GM12864 (cell line): Measurements from ENCODE around the gene CCT4.
"Not testable (repeated sequence)": the region's sequence is repeated elsewhere in the genome, so short reads cannot be mapped to it uniquely, and the experiment has no call there.

Experiments used
- DNase-seq: peaks from one replicate; pipeline ENCODE4 v3.0.0-alpha.2; 2011; ENCODE audit warnings: low read depth
- H3K4me3 ChIP-seq: 2 replicates; pipeline ENCODE4 v1.5.1; 2011; ENCODE audit warnings: mild to moderate bottlenecking, low read depth, low read length, control low read depth
- CTCF ChIP-seq: IDR thresholded peaks from 2 replicates; pipeline ENCODE4 v1.5.1; 2011; ENCODE audit warnings: low read depth, mild to moderate bottlenecking, moderate library complexity, low read length, control low read depth, inconsistent platforms; ENCODE audit errors: missing control alignments

Gene CCT4

GRCh38 chr2:61878761-61879160 is 9.7 kb downstream of the CCT4 start:
- no peak for DNase-seq
- no peak overlapping the region for H3K4me3 ChIP-seq
- no peak for TF ChIP-seq CTCF

- TF ChIP-seq CTCF, result no peak
- no peak for DNase-seq
- no peak overlapping the region for H3K4me3 ChIP-seq
Measured at GRCh38 chr2:61877571-61878245, 10.7 kb downstream of the CCT4 start.

- H3K4me3 ChIP-seq, result no peak overlapping the region
- DNase-seq, result no peak
- TF ChIP-seq CTCF, result no peak
Measured at GRCh38 chr2:61876400-61876799, 12.1 kb downstream of the CCT4 start.

- not testable (repeated sequence) for DNase-seq, H3K4me3 ChIP-seq
Measured at GRCh38 chr2:61866482-61867089, 21.9 kb downstream of the CCT4 start.

GRCh38 chr2:61862085-61862484 is 26.4 kb downstream of the CCT4 start:
- DNase-seq, result no peak
- H3K4me3 ChIP-seq, result no peak overlapping the region
- TF ChIP-seq CTCF, result no peak

- DNase-seq, result no peak
- no peak overlapping the region for H3K4me3 ChIP-seq
- TF ChIP-seq CTCF, result no peak
Measured at GRCh38 chr2:61857224-61857623, 31.2 kb downstream of the CCT4 start.

- no peak for TF ChIP-seq CTCF
Measured at GRCh38 chr2:61855318-61855613, 33.2 kb downstream of the CCT4 start.

More at GRCh38 chr2:61855318-61855613, 33.2 kb downstream of the CCT4 start:
- no peak for DNase-seq
- H3K4me3 ChIP-seq, result peak overlapping the region; percentile 76
